SK-N-SH (cell line): Measurements from ENCODE around the gene EFNB2. TPM values are rescaled to one million over a fixed set of nuclear protein-coding genes. Genes with fewer than 3 reads are reported as not detected.

Experiments
- CTCF ChIA-PET: fragments of 300-600, 350-600 bp; formaldehyde crosslinking; extraction: SDS; loops from one replicate; lab custom pipeline; 2021; lab: Yijun Ruan, JAX
- POLR2A ChIA-PET: fragments of 350-600 bp; sonication (Branson Sonifier 250); formaldehyde crosslinking; extraction: SDS; loops from one replicate; lab custom pipeline; 2020; ENCODE audit warnings: antibody characterized with exemption, inconsistent platforms; lab: Yijun Ruan, JAX
- DNase-seq: peaks from one replicate; pipeline ENCODE4 v3.0.0; 2012
- H2AFZ ChIP-seq: fragments of 200-600 bp; sonication (generic); 2 replicates; pipeline ENCODE4 v1.8.1; 2016; ENCODE audit warnings: antibody characterized with exemption, mild to moderate bottlenecking, low read depth
- H3F3A ChIP-seq: fragments of 200-600 bp; sonication (generic); replicated peaks from 2 replicates; pipeline ENCODE3; 2016; ENCODE audit warnings: antibody characterized with exemption, mild to moderate bottlenecking; ENCODE audit not compliant: insufficient read depth
- H3K27ac ChIP-seq, 2 experiments: fragments of 200-500 bp in 1 of 2; fragments of 200-600 bp in 1 of 2; sonication (Bioruptor generic) in 1 of 2; sonication (generic), shearing (Covaris generic) in 1 of 2; 2 replicates each; pipeline versions ENCODE4 v1.5.1 to v1.6.1; 2014 to 2016; ENCODE audit warnings: low read depth in 2 of 2, inconsistent platforms in 1 of 2, low read length in 1 of 2, mild to moderate bottlenecking in 1 of 2, mixed read lengths in 1 of 2
- H3K27me3 ChIP-seq: fragments of 200-600 bp; sonication (generic), shearing (Covaris generic); 2 replicates; pipeline ENCODE4 v1.6.1; 2016; ENCODE audit warnings: mixed run types; ENCODE audit not compliant: insufficient read depth
- H3K36me3 ChIP-seq, 2 experiments: fragments of 200-500 bp in 1 of 2; fragments of 200-600 bp in 1 of 2; sonication (Bioruptor generic) in 1 of 2; sonication (generic) in 1 of 2; replicated peaks in 1 of 2; 2 replicates each; pipeline versions ENCODE3 to v1.5.1; 2014 to 2016; ENCODE audit warnings: low read length in 1 of 2, mild to moderate bottlenecking in 1 of 2; ENCODE audit not compliant: insufficient read depth in 2 of 2, control insufficient read depth in 1 of 2
- H3K4me1 ChIP-seq, 2 experiments: fragments of 200-500 bp in 1 of 2; fragments of 200-600 bp in 1 of 2; sonication (Bioruptor generic) in 1 of 2; sonication (generic), shearing (Covaris generic) in 1 of 2; 2 replicates each; pipeline versions ENCODE4 v1.5.1 to v1.6.1; 2014 to 2016; ENCODE audit warnings: low read depth in 1 of 2, low read length in 1 of 2, mixed run types in 1 of 2; ENCODE audit not compliant: insufficient read depth in 2 of 2, control insufficient read depth in 1 of 2
- H3K4me2 ChIP-seq: fragments of 200-600 bp; sonication (generic), shearing (Covaris generic); 2 replicates; pipeline ENCODE4 v1.6.1; 2017; ENCODE audit warnings: mixed run types
- H3K4me3 ChIP-seq, 2 experiments: fragments of 200-500 bp in 1 of 2; fragments of 200-600 bp in 1 of 2; sonication (Bioruptor generic) in 1 of 2; sonication (generic), shearing (Covaris generic) in 1 of 2; 2 replicates each; pipeline versions ENCODE4 v1.5.1 to v1.8.1; 2014 to 2016; ENCODE audit warnings: low read depth in 2 of 2, inconsistent platforms in 1 of 2, low read length in 1 of 2, mild to moderate bottlenecking in 1 of 2, mixed read lengths in 1 of 2, moderate library complexity in 1 of 2
- H3K79me2 ChIP-seq: fragments of 200-600 bp; sonication (generic); 2 replicates; pipeline ENCODE4 v1.8.1; 2017; ENCODE audit warnings: mild to moderate bottlenecking; ENCODE audit not compliant: insufficient read depth
- H3K9ac ChIP-seq: fragments of 200-600 bp; sonication (generic); 2 replicates; pipeline ENCODE4 v1.6.1; 2017; ENCODE audit warnings: mixed run types
- H3K9me2 ChIP-seq: fragments of 200-600 bp; sonication (generic); 2 replicates; pipeline ENCODE4 v1.6.1; 2017; ENCODE audit warnings: mixed run types
- H3K9me3 ChIP-seq: fragments of 200-600 bp; sonication (generic); 2 replicates; pipeline ENCODE4 v1.6.1; 2017; ENCODE audit warnings: mixed run types, mild to moderate bottlenecking, moderate library complexity
- H4K20me1 ChIP-seq: fragments of 200-600 bp; sonication (generic); 2 replicates; pipeline ENCODE4 v1.6.1; 2017; ENCODE audit warnings: mild to moderate bottlenecking, mixed run types; ENCODE audit not compliant: insufficient read depth
- CHD2 ChIP-seq: fragments of 150-350 bp; IDR thresholded peaks from 2 replicates; pipeline ENCODE4 v1.6.1; 2018; ENCODE audit warnings: low read length; ENCODE audit not compliant: partially characterized antibody
- ELF1 ChIP-seq: IDR thresholded peaks from 2 replicates; pipeline ENCODE4 v1.4.0; 2012
- EP300 ChIP-seq, 2 experiments: IDR thresholded peaks; 2 replicates each; pipeline versions ENCODE4 v1.4.0 to v1.6.1; 2012; ENCODE audit warnings: borderline replicate concordance in 1 of 2, low read depth in 1 of 2, low read length in 1 of 2
- GATA2 ChIP-seq: sonication (generic); formaldehyde crosslinking; IDR thresholded peaks from 2 replicates; pipeline ENCODE4 v1.5.0; 2020; ENCODE audit warnings: mild to moderate bottlenecking, missing genetic modification reagents
- MEF2A ChIP-seq: IDR thresholded peaks from 2 replicates; pipeline ENCODE4 v1.4.0; 2012; ENCODE audit warnings: low read depth, borderline replicate concordance
- MXI1 ChIP-seq: IDR thresholded peaks from 2 replicates; pipeline ENCODE4 v1.6.1; 2012; ENCODE audit warnings: mild to moderate bottlenecking, low read depth, low read length, improper control_type of control experiment
- POLR2AphosphoS5 ChIP-seq: IDR thresholded peaks from 2 replicates; pipeline ENCODE4 v1.6.1; 2012; ENCODE audit warnings: low read depth, low read length
- RAD21 ChIP-seq: IDR thresholded peaks from 2 replicates; pipeline ENCODE4 v1.6.1; 2012; ENCODE audit warnings: mild to moderate bottlenecking, low read length
- RFX5 ChIP-seq: IDR thresholded peaks from 2 replicates; pipeline ENCODE4 v1.6.1; 2012; ENCODE audit warnings: mild to moderate bottlenecking, improper control_type of control experiment, low read length
- RXRA ChIP-seq: IDR thresholded peaks from 2 replicates; pipeline ENCODE4 v1.4.0; 2012; ENCODE audit warnings: low read depth, mild to moderate bottlenecking, borderline replicate concordance
- SIN3A ChIP-seq: IDR thresholded peaks from 2 replicates; pipeline ENCODE4 v1.6.1; 2012; ENCODE audit warnings: low read depth, mild to moderate bottlenecking, low read length, moderate library complexity, borderline replicate concordance
- TAF1 ChIP-seq: IDR thresholded peaks from 2 replicates; pipeline ENCODE4 v1.6.1; 2012; ENCODE audit warnings: low read depth, mild to moderate bottlenecking, low read length, moderate library complexity, borderline replicate concordance
- TCF12 ChIP-seq: IDR thresholded peaks from 2 replicates; pipeline ENCODE4 v1.4.0; 2012
- WGBS: methylation state at CpG from one replicate; pipeline ENCODE4 v1.1.6; 2017; ENCODE audit warnings: low lambda C conversion rate; 5-methylcytosine and 5-hydroxymethylcytosine counted together
- polyA plus RNA-seq, 3 experiments: library from polyadenylated mRNA; depleted of rRNA; stranded (reverse); fragments of >200 nt; gene quantifications; 2 replicates each; pipeline ENCODE4 v1.2.3, GENCODE V29; 2012
- TF ChIP-seq, protein P1 (sequence below): fragments of 200-600 bp; sonication (generic); IDR thresholded peaks from 2 replicates; pipeline ENCODE4 v1.6.1; 2017; ENCODE audit warnings: antibody characterized with exemption, mild to moderate bottlenecking, moderate library complexity
- TF ChIP-seq, protein P2 (sequence below): IDR thresholded peaks from 2 replicates; pipeline ENCODE4 v1.4.0; 2012; ENCODE audit warnings: low read depth, borderline replicate concordance
- TF ChIP-seq, protein P3 (sequence below): fragments of 150-350 bp; IDR thresholded peaks from 2 replicates; pipeline ENCODE4 v1.6.1; 2016; ENCODE audit warnings: mild to moderate bottlenecking, low read depth, low read length
- TF ChIP-seq, protein P4 (sequence below): IDR thresholded peaks from 2 replicates; pipeline ENCODE4; 2012
- TF ChIP-seq, protein P5 (sequence below): IDR thresholded peaks from 2 replicates; pipeline ENCODE4 v1.4.0; 2012; ENCODE audit warnings: low read depth
- TF ChIP-seq, protein P6 (sequence below): IDR thresholded peaks from 2 replicates; pipeline ENCODE4 v1.4.0; 2012; ENCODE audit warnings: low read depth, borderline replicate concordance

EFNB2 gene
- polyA plus RNA-seq, 1 of the 3 experiments (the other 2 are of a cell fraction) = 3.0 TPM

DNA sequence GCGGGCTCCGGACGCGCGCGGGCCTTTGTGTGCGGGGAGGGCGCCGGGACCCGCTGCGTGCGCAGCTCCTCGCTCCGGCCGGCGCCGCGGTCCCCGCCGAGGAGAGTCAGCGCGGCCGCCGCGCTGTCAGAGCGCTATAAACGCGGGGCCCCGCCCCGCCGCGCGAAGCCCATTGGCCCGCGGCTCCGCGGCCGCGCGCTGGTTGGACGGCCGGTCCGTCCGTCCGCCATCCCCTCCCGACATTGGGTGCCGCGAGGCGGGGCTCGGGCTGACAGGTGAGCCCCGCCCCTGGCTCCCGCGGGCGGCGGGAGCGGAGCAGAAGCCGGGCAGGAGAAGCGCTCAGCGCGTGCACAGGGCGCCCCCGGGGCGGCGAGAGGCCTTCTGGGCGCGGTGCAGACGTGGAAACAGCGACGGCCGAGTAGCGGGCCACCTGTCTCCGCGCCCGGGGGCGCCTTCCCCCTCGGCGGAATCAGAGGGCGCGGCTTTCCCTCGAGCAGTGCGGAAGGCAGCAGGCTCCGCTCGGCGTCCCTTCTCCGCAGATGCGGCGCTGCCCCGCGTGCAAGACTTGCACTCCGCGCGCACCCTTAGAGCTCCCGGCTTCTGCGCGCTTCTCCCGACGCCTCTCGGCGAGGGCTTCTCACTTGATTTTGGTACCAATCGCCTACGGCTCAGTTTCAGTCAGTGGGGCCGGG lies at the start of gene EFNB2 (continued):
- TF ChIP-seq, protein P1, sequence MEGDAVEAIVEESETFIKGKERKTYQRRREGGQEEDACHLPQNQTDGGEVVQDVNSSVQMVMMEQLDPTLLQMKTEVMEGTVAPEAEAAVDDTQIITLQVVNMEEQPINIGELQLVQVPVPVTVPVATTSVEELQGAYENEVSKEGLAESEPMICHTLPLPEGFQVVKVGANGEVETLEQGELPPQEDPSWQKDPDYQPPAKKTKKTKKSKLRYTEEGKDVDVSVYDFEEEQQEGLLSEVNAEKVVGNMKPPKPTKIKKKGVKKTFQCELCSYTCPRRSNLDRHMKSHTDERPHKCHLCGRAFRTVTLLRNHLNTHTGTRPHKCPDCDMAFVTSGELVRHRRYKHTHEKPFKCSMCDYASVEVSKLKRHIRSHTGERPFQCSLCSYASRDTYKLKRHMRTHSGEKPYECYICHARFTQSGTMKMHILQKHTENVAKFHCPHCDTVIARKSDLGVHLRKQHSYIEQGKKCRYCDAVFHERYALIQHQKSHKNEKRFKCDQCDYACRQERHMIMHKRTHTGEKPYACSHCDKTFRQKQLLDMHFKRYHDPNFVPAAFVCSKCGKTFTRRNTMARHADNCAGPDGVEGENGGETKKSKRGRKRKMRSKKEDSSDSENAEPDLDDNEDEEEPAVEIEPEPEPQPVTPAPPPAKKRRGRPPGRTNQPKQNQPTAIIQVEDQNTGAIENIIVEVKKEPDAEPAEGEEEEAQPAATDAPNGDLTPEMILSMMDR = no peak
- TF ChIP-seq EP300 (IDR thresholded peaks at IDR 0.05; ENCODE audit: borderline replicate concordance in 1 of 2, low read depth in 1 of 2, low read length in 1 of 2) (no peak), RFX5 (no peak), CHD2 (peak; percentile 72), POLR2AphosphoS5 (peak; percentile 76), MXI1 (peak; percentile 72), RXRA (no peak), TAF1 (peak; percentile 76; the same call in 1 of the 2 replicates)
- TF ChIP-seq, protein P2, sequence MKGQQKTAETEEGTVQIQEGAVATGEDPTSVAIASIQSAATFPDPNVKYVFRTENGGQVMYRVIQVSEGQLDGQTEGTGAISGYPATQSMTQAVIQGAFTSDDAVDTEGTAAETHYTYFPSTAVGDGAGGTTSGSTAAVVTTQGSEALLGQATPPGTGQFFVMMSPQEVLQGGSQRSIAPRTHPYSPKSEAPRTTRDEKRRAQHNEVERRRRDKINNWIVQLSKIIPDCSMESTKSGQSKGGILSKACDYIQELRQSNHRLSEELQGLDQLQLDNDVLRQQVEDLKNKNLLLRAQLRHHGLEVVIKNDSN = no peak
- TF ChIP-seq, protein P3, sequence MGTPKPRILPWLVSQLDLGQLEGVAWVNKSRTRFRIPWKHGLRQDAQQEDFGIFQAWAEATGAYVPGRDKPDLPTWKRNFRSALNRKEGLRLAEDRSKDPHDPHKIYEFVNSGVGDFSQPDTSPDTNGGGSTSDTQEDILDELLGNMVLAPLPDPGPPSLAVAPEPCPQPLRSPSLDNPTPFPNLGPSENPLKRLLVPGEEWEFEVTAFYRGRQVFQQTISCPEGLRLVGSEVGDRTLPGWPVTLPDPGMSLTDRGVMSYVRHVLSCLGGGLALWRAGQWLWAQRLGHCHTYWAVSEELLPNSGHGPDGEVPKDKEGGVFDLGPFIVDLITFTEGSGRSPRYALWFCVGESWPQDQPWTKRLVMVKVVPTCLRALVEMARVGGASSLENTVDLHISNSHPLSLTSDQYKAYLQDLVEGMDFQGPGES = peak; percentile 88
- TF ChIP-seq, all 33 proteins: peak for 10

DNA sequence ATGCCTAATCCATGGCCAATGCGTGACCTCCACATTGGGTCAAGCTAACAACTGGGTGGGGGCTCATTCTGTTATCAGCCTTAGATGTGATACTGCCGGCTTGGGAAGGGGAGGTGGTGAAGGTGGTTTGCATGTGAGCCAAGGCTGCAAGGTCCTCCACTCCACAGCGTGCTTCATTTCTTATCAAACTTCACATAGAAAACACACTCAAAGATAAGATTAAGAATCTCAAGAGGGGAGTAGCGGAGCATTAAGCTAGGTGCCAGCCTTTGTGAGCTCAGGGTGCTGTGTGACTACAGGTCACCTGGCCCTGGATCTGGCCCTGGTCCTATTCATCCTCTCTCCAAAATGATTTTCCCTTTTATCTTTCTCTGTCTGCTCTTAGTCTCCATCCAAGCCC lies 45.8 kb upstream of the EFNB2 start:
- Histone ChIP-seq H3K9me3 (no peaks in the 10 kb centered on the region), H3K27me3 (no peaks in the 10 kb centered on the region; the same call in 1 of the 2 replicates), H3K4me2 (no peak overlapping the region), H3K4me1 (no peaks in the 10 kb centered on the region), H3K79me2 (no peaks in the 10 kb centered on the region), H3K9ac (no peak overlapping the region), H3K4me3 (no peak overlapping the region), H3K27ac (no peak overlapping the region), H4K20me1 (no peaks in the 10 kb centered on the region), H3F3A (no peaks in the 10 kb centered on the region), H2AFZ (no peak overlapping the region), H3K36me3 (no peaks in the 10 kb centered on the region), H3K9me2 (no peaks in the 10 kb centered on the region)
- CTCF ChIA-PET = no interaction called here
- no peak for DNase-seq
- WGBS = 62% methylated on average over 4 of the region's 4 CpGs
- POLR2A ChIA-PET = no interaction called here
- no peak for TF ChIP-seq MEF2A
- TF ChIP-seq SIN3A = no peak
- no peak for TF ChIP-seq TCF12
- TF ChIP-seq RXRA = no peak
- TF ChIP-seq GATA2 (CRISPR knock-in tag) = no peak
- no peak for TF ChIP-seq RFX5
- TF ChIP-seq, protein P4, sequence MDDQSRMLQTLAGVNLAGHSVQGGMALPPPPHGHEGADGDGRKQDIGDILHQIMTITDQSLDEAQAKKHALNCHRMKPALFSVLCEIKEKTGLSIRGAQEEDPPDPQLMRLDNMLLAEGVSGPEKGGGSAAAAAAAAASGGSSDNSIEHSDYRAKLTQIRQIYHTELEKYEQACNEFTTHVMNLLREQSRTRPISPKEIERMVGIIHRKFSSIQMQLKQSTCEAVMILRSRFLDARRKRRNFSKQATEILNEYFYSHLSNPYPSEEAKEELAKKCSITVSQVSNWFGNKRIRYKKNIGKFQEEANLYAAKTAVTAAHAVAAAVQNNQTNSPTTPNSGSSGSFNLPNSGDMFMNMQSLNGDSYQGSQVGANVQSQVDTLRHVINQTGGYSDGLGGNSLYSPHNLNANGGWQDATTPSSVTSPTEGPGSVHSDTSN = no peak
- no peak for TF ChIP-seq POLR2AphosphoS5
- TF ChIP-seq, protein P5, sequence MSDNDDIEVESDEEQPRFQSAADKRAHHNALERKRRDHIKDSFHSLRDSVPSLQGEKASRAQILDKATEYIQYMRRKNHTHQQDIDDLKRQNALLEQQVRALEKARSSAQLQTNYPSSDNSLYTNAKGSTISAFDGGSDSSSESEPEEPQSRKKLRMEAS = no peak
- TF ChIP-seq, protein P3 = no peak
- TF ChIP-seq, protein P6, sequence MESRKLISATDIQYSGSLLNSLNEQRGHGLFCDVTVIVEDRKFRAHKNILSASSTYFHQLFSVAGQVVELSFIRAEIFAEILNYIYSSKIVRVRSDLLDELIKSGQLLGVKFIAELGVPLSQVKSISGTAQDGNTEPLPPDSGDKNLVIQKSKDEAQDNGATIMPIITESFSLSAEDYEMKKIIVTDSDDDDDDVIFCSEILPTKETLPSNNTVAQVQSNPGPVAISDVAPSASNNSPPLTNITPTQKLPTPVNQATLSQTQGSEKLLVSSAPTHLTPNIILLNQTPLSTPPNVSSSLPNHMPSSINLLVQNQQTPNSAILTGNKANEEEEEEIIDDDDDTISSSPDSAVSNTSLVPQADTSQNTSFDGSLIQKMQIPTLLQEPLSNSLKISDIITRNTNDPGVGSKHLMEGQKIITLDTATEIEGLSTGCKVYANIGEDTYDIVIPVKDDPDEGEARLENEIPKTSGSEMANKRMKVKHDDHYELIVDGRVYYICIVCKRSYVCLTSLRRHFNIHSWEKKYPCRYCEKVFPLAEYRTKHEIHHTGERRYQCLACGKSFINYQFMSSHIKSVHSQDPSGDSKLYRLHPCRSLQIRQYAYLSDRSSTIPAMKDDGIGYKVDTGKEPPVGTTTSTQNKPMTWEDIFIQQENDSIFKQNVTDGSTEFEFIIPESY = no peak
- TF ChIP-seq RAD21 = no peak
- no peak for TF ChIP-seq ELF1
